Activated B cell treated with CpG ODN at 0.5 μM for 24 hours (primary cell): Measurements from ENCODE around the gene PLEKHJ1. TPM values are rescaled to one million over a fixed set of nuclear protein-coding genes. Genes with fewer than 3 reads are reported as not detected.

Experiments
- ATAC-seq: fragments of 200-7000 bp; cut with Tn5 transposase; one replicate; pipeline ENCODE4 v1.10.0; 2021; ENCODE audit warnings: low read depth, mild to moderate bottlenecking, moderate library complexity
- CTCF ChIA-PET: fragments of 350-600 bp; sonication (Branson Sonifier 250); formaldehyde crosslinking; loops from one replicate; lab custom pipeline; 2021; ENCODE audit warnings: antibody characterized with exemption; lab: Charles Lee
- POLR2A ChIA-PET: fragments of 350-600 bp; sonication (Branson Sonifier 250); formaldehyde crosslinking; loops from one replicate; lab custom pipeline; 2021; ENCODE audit warnings: antibody characterized with exemption; lab: Charles Lee
- DNase-seq: peaks from one replicate; pipeline ENCODE4 v3.0.0; 2022
- H3K27ac Mint-ChIP-seq: one replicate; pipeline ENCODE4 v1.8.0; 2020; ENCODE audit warnings: mixed read lengths
- H3K27me3 Mint-ChIP-seq: one replicate; pipeline ENCODE4 v1.8.0; 2021; ENCODE audit warnings: mixed read lengths
- H3K36me3 Mint-ChIP-seq: one replicate; pipeline ENCODE4 v1.8.0; 2021; ENCODE audit warnings: low read depth, mixed read lengths
- H3K4me1 Mint-ChIP-seq: one replicate; pipeline ENCODE4 v1.8.0; 2021; ENCODE audit warnings: mixed read lengths
- H3K4me3 Mint-ChIP-seq: one replicate; pipeline ENCODE4 v1.8.0; 2020; ENCODE audit warnings: mild to moderate bottlenecking, mixed read lengths
- H3K9me3 Mint-ChIP-seq: one replicate; pipeline ENCODE4 v1.8.0; 2020; ENCODE audit warnings: mixed read lengths
- CTCF ChIP-seq: fragments of 200-600 bp; IDR thresholded peaks from one replicate; pipeline ENCODE4 v1.8.0; 2022; ENCODE audit warnings: antibody characterized with exemption, mild to moderate bottlenecking
- intact Hi-C: fragments of 100-400 bp; cut with micrococcal nuclease; formaldehyde crosslinking; loops from one replicate; pipeline ENCODE4 v1.15.1; 2024
- total RNA-seq: library from RNA; stranded (reverse); gene quantifications from 2 replicates; pipeline ENCODE4 v1.2.3, GENCODE V29; 2022

Gene PLEKHJ1
- total RNA-seq, 1 donor from 2014 or later, result 74.9 TPM

DNA sequence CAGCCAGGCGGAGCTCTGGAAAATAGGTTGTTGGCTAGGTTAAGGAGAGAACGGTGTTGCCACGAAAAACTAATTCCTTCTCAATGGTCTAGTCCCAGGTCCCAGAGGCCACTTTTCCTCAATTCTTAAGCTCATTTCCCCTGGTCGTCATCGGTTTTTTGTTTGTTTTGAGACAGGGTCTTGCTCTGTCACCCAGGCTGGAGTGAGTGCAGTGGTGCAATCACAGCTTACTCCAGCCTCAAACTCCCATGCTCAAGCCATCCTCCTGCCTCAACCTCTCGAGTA is 1.7 kb upstream of the PLEKHJ1 start:
- no peaks in the 10 kb centered on the region for H3K9me3 Mint-ChIP-seq
- TF ChIP-seq CTCF, result no peak
- DNase-seq (no peak), ATAC-seq (no peak)
- peaks cover 79% of the 10 kb centered on the region for H3K4me1 Mint-ChIP-seq
- peak overlapping the region; percentile 99 for H3K27ac Mint-ChIP-seq
- intact Hi-C loops, result no loop called here
- H3K36me3 Mint-ChIP-seq, result peaks cover 50% of the 10 kb centered on the region
- H3K27me3 Mint-ChIP-seq, result no peaks in the 10 kb centered on the region
- ChIA-PET POLR2A (interaction anchor here (0.6 to 9.7 kb wide), 15 partner anchors 10 to 306 kb away, joined by 3 to 103 read pairs (median 4); no protein-coding TSS in a partner anchor), CTCF (interaction anchor here (1.0 to 2.3 kb wide), 2 partner anchors 36 to 82 kb away, joined by 4 to 6 read pairs; no protein-coding TSS in a partner anchor)
- peak overlapping the region; percentile 99 for H3K4me3 Mint-ChIP-seq

DNA sequence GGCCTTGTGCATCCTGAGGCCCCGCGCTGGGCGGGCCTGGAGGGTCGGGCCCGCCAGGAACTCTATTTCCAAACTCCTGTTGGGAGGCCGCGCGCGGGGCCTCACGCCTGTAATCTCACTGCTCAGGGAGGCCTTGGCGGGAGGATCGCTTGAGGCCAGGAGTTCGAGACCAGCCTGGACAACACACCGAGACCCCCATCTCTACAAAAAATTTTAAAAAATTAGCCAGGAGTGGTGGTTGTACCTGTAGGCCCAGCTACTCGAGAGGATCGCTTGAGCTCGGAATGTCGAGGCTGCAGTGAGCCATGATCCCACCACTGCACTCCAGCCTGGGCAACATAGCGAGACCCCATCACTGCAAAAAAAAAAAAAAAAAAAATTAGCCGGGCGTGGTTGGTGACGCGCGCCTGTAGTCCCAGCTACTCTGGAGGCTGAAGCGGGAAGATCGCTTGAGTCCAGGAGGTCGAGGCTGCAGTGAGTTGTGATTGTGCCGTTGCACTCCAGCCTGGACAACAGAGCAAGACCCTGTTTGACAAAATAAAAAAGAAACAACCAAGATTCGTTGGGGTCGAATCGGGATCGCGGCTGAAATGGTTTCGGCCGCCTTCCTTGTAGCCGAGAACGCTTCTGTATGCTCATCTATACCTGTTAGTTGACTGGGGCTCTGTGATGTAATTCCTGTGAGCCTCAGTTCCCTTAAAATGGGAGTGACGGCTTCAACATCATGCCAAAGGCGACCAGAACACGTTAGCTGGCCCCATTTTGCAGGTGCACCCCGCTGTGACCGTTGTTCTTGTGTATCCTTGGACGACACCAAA is 1.1 kb upstream of the PLEKHJ1 start:
- ChIA-PET CTCF (interaction anchor here (1.0 to 2.3 kb wide), 2 partner anchors 37 to 81 kb away, joined by 4 to 6 read pairs; no protein-coding TSS in a partner anchor), POLR2A (interaction anchor here (0.5 to 9.7 kb wide), 17 partner anchors 10 to 370 kb away, joined by 3 to 103 read pairs (median 4); partner anchors contain the start of gene GADD45B)
- Mint-ChIP-seq H3K36me3 (peaks cover 50% of the 10 kb centered on the region), H3K9me3 (no peaks in the 10 kb centered on the region), H3K4me1 (peaks cover 74% of the 10 kb centered on the region), H3K27ac (peak overlapping the region; percentile 99), H3K4me3 (peak overlapping the region; percentile 99), H3K27me3 (no peaks in the 10 kb centered on the region)
- no peak for TF ChIP-seq CTCF
- no peak for ATAC-seq
- no peak for DNase-seq
- intact Hi-C loops, result no loop called here

DNA sequence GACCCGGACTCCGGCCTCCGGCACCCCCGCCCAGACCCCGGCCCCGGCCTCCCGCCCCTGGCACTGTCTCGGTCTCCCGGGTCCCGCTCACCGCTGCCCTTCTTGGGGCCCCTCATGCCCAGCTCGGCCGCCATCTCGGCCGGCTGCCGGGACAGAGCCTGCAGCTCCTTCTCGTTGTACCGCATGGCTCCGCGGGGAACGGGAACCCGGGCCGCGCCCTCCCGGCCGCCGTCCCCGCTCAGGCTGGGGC is 140 bp downstream of the PLEKHJ1 start:
- ChIA-PET CTCF (interaction anchor here (0.6 to 1.5 kb wide), 10 partner anchors 8 to 385 kb away, joined by 3 to 7 read pairs (median 4); no protein-coding TSS in a partner anchor), POLR2A (interaction anchor here (0.6 to 9.7 kb wide), 23 partner anchors 8 to 1841 kb away, joined by 3 to 103 read pairs (median 4); partner anchors contain the start of genes AP3D1, GADD45B, LSM7 and SPPL2B)
- DNase-seq (no peak), ATAC-seq (no peak)
- H3K4me1 Mint-ChIP-seq, result peaks cover 65% of the 10 kb centered on the region
- no peak for TF ChIP-seq CTCF
- H3K27ac Mint-ChIP-seq, result peak overlapping the region; percentile 99
- H3K36me3 Mint-ChIP-seq, result peaks cover 51% of the 10 kb centered on the region
- no peaks in the 10 kb centered on the region for H3K27me3 Mint-ChIP-seq
- no peaks in the 10 kb centered on the region for H3K9me3 Mint-ChIP-seq
- peak overlapping the region; percentile 99 for H3K4me3 Mint-ChIP-seq
- intact Hi-C loops, result loop anchor here (1.0 kb wide), 13 partner anchors 17 to 401 kb away; partner anchors contain the start of genes LMNB2 and TIMM13

- POLR2A ChIA-PET, result interaction anchor here (0.6 to 9.7 kb wide), 24 partner anchors 9 to 1841 kb away, joined by 3 to 103 read pairs (median 4); partner anchors contain the start of genes AP3D1, GADD45B, LSM7 and SPPL2B
- Mint-ChIP-seq H3K27ac (peak overlapping the region; percentile 79), H3K36me3 (peaks cover 50% of the 10 kb centered on the region), H3K4me1 (peaks cover 60% of the 10 kb centered on the region), H3K9me3 (no peaks in the 10 kb centered on the region), H3K27me3 (no peaks in the 10 kb centered on the region), H3K4me3 (peak overlapping the region; percentile 99)
- TF ChIP-seq CTCF, result no peak
- intact Hi-C loops, result loop anchor here (1.0 kb wide), 13 partner anchors 18 to 402 kb away; partner anchors contain the start of genes LMNB2 and TIMM13
- ATAC-seq, result peak; percentile 7
- CTCF ChIA-PET, result interaction anchor here (0.6 to 1.5 kb wide), 10 partner anchors 8 to 385 kb away, joined by 3 to 7 read pairs (median 4); no protein-coding TSS in a partner anchor
- DNase-seq, result peak; percentile 52
Measured at GRCh38 chr19:2235381-2236063, 607 bp downstream of the PLEKHJ1 start.
